SU-DHL-6 (cell line): ENCODE results near the gene PLCB1.

ENCODE experiments used
- CTCF ChIP-seq: fragments of 200-600 bp; sonication (generic); IDR thresholded peaks from one replicate; pipeline ENCODE4 v1.5.1; 2017; ENCODE audit warnings: antibody characterized with exemption, mild to moderate bottlenecking, low read length, moderate library complexity; ENCODE audit not compliant: insufficient read depth, poor library complexity, severe bottlenecking
- EZH2phosphoT487 ChIP-seq: fragments of 200-600 bp; sonication (generic), shearing (Covaris generic); conservative IDR thresholded peaks from 2 replicates; pipeline ENCODE4 v1.6.1; 2018; ENCODE audit warnings: mild to moderate bottlenecking, antibody characterized with exemption, low read length, moderate library complexity, mixed read lengths

GRCh38 chr20:8133310-8133768 is 1.3 kb downstream of the PLCB1 start:
- TF ChIP-seq CTCF (no peak), EZH2phosphoT487 (no peak)
